ENCODE results near the gene SDK1.

DNA sequence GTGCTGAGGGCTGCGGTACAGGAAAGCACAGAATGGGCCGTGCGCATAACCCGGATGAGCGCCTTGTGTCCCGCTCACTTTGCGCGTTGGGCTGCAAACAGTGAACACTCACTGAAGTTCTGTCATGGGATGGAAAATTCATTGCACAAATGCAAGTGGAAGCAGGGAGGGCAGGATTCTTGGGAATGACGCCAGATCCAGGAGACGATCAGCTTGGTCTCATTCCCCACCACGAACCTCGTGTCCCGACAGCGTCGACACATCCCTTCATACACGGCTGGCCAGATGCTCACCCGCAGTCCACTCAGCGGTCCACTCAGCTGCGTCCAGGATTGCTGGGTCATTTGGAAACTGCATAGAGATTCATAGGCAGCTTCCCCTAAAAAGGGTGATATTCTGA lies 607.1 kb downstream of the SDK1 start:
- TF ChIP-seq NFE2L1 (CRISPR knock-in tag; IDR thresholded peaks at IDR 0.05) (no peak), ATF1 (CRISPR knock-in tag; IDR thresholded peaks at IDR 0.05) (no peak), ZNF121 (CRISPR knock-in tag; IDR thresholded peaks at IDR 0.05) (no peak), CREB1 (CRISPR knock-in tag; IDR thresholded peaks at IDR 0.05) (no peak), TEAD4 (CRISPR knock-in tag; IDR thresholded peaks at IDR 0.05) (no peak)
- TF ChIP-seq, protein P1, sequence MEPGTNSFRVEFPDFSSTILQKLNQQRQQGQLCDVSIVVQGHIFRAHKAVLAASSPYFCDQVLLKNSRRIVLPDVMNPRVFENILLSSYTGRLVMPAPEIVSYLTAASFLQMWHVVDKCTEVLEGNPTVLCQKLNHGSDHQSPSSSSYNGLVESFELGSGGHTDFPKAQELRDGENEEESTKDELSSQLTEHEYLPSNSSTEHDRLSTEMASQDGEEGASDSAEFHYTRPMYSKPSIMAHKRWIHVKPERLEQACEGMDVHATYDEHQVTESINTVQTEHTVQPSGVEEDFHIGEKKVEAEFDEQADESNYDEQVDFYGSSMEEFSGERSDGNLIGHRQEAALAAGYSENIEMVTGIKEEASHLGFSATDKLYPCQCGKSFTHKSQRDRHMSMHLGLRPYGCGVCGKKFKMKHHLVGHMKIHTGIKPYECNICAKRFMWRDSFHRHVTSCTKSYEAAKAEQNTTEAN (CRISPR knock-in tag; IDR thresholded peaks at IDR 0.05), result no peak
- TF ChIP-seq, protein P2, sequence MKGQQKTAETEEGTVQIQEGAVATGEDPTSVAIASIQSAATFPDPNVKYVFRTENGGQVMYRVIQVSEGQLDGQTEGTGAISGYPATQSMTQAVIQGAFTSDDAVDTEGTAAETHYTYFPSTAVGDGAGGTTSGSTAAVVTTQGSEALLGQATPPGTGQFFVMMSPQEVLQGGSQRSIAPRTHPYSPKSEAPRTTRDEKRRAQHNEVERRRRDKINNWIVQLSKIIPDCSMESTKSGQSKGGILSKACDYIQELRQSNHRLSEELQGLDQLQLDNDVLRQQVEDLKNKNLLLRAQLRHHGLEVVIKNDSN (CRISPR knock-in tag; IDR thresholded peaks at IDR 0.05), result no peak
- TF ChIP-seq, protein P3, sequence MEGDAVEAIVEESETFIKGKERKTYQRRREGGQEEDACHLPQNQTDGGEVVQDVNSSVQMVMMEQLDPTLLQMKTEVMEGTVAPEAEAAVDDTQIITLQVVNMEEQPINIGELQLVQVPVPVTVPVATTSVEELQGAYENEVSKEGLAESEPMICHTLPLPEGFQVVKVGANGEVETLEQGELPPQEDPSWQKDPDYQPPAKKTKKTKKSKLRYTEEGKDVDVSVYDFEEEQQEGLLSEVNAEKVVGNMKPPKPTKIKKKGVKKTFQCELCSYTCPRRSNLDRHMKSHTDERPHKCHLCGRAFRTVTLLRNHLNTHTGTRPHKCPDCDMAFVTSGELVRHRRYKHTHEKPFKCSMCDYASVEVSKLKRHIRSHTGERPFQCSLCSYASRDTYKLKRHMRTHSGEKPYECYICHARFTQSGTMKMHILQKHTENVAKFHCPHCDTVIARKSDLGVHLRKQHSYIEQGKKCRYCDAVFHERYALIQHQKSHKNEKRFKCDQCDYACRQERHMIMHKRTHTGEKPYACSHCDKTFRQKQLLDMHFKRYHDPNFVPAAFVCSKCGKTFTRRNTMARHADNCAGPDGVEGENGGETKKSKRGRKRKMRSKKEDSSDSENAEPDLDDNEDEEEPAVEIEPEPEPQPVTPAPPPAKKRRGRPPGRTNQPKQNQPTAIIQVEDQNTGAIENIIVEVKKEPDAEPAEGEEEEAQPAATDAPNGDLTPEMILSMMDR (IDR thresholded peaks at IDR 0.05), result no peak
- TF ChIP-seq, protein P4, sequence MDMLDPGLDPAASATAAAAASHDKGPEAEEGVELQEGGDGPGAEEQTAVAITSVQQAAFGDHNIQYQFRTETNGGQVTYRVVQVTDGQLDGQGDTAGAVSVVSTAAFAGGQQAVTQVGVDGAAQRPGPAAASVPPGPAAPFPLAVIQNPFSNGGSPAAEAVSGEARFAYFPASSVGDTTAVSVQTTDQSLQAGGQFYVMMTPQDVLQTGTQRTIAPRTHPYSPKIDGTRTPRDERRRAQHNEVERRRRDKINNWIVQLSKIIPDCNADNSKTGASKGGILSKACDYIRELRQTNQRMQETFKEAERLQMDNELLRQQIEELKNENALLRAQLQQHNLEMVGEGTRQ (CRISPR knock-in tag; IDR thresholded peaks at IDR 0.05), result no peak

All from WTC11 (cell line).